ENCODE data around the gene WBP1L. TPM values are rescaled to one million over a fixed set of nuclear protein-coding genes. Genes with fewer than 3 reads are reported as not detected.
A peak's percentile ranks its signal among the peaks of the same experiment; 100 is the strongest.

WBP1L gene
- total and polyA plus RNA-seq, 2 of the 13 experiments (the other 11 are each of a cell fraction or from before 2014, with no cell fraction given): 8.3 to 12.3 TPM

DNA sequence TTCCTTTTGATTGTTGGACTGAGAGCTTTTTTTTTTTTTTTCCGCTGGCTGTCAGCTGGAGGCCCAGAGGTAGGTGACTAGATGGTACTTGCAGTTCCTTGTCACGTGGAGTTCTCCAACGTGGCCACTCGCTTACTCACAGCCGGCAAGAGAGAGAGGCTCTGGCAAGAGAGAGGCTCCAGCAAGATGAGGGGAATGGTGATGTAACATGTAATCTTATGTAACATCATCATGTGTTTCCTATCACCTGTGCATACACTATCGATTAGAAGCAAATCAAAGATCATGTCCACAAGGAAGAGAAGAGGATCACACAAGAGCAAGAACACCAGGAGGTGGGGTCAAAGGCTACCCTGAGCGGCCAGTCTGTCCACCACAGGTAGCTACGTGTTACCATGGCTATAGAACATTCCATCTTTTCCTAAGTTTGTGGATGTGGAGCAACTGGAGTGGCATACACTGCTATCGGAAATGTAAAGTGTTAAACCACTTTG, 106.3 kb downstream of the WBP1L start (continued):
- TF ChIP-seq NR2F6 (IDR thresholded peaks at IDR 0.05) (peak; percentile 77), NR2F6 (CRISPR knock-in tag; IDR thresholded peaks at IDR 0.05) (peak; percentile 82; the same call in 1 of the 2 replicates), ZKSCAN8 (CRISPR knock-in tag; IDR thresholded peaks at IDR 0.05; ENCODE audit: borderline replicate concordance) (peak; percentile 50; the same call in 1 of the 2 replicates), MTF1 (CRISPR knock-in tag; IDR thresholded peaks at IDR 0.05) (no peak), PAWR (CRISPR knock-in tag; IDR thresholded peaks at IDR 0.05; ENCODE audit: borderline replicate concordance) (no peak), SIN3B (IDR thresholded peaks at IDR 0.05; ENCODE audit: low read length) (no peak), MEF2D (CRISPR knock-in tag; IDR thresholded peaks at IDR 0.05) (peak; percentile 54; the same call in 1 of the 2 replicates), MAZ (IDR thresholded peaks at IDR 0.05; ENCODE audit: borderline replicate concordance, low read depth, low read length) (no peak), MAZ (CRISPR knock-in tag; IDR thresholded peaks at IDR 0.05; ENCODE audit: low read depth) (peak; percentile 48; the same call in 1 of the 2 replicates), ZNF781 (CRISPR knock-in tag; IDR thresholded peaks at IDR 0.05; ENCODE audit: borderline replicate concordance, not compliant biosample characterization) (no peak), ZZZ3 (CRISPR knock-in tag; IDR thresholded peaks at IDR 0.05; ENCODE audit: borderline replicate concordance) (no peak), HMG20A (CRISPR knock-in tag; IDR thresholded peaks at IDR 0.05; ENCODE audit: borderline replicate concordance) (no peak; the same call in 1 of the 2 replicates)
- TF ChIP-seq, protein P1, sequence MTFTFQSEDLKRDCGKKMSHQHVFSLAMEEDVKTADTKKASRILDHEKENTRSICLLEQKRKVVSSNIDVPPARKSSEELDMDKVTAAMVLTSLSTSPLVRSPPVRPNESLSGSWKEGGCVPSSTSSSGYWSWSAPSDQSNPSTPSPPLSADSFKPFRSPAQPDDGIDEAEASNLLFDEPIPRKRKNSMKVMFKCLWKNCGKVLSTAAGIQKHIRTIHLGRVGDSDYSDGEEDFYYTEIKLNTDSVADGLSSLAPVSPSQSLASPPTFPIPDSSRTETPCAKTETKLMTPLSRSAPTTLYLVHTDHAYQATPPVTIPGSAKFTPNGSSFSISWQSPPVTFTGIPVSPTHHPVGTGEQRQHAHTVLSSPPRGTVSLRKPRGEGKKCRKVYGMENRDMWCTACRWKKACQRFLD (CRISPR knock-in tag; IDR thresholded peaks at IDR 0.05; ENCODE audit: borderline replicate concordance): no peak
- TF ChIP-seq, protein P2, sequence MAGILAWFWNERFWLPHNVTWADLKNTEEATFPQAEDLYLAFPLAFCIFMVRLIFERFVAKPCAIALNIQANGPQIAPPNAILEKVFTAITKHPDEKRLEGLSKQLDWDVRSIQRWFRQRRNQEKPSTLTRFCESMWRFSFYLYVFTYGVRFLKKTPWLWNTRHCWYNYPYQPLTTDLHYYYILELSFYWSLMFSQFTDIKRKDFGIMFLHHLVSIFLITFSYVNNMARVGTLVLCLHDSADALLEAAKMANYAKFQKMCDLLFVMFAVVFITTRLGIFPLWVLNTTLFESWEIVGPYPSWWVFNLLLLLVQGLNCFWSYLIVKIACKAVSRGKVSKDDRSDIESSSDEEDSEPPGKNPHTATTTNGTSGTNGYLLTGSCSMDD (CRISPR knock-in tag; IDR thresholded peaks at IDR 0.05): no peak
- TF ChIP-seq, protein P3, sequence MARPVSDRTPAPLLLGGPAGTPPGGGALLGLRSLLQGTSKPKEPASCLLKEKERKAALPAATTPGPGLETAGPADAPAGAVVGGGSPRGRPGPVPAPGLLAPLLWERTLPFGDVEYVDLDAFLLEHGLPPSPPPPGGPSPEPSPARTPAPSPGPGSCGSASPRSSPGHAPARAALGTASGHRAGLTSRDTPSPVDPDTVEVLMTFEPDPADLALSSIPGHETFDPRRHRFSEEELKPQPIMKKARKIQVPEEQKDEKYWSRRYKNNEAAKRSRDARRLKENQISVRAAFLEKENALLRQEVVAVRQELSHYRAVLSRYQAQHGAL (CRISPR knock-in tag; IDR thresholded peaks at IDR 0.05; ENCODE audit: not compliant biosample characterization): no peak
- TF ChIP-seq, protein P4, sequence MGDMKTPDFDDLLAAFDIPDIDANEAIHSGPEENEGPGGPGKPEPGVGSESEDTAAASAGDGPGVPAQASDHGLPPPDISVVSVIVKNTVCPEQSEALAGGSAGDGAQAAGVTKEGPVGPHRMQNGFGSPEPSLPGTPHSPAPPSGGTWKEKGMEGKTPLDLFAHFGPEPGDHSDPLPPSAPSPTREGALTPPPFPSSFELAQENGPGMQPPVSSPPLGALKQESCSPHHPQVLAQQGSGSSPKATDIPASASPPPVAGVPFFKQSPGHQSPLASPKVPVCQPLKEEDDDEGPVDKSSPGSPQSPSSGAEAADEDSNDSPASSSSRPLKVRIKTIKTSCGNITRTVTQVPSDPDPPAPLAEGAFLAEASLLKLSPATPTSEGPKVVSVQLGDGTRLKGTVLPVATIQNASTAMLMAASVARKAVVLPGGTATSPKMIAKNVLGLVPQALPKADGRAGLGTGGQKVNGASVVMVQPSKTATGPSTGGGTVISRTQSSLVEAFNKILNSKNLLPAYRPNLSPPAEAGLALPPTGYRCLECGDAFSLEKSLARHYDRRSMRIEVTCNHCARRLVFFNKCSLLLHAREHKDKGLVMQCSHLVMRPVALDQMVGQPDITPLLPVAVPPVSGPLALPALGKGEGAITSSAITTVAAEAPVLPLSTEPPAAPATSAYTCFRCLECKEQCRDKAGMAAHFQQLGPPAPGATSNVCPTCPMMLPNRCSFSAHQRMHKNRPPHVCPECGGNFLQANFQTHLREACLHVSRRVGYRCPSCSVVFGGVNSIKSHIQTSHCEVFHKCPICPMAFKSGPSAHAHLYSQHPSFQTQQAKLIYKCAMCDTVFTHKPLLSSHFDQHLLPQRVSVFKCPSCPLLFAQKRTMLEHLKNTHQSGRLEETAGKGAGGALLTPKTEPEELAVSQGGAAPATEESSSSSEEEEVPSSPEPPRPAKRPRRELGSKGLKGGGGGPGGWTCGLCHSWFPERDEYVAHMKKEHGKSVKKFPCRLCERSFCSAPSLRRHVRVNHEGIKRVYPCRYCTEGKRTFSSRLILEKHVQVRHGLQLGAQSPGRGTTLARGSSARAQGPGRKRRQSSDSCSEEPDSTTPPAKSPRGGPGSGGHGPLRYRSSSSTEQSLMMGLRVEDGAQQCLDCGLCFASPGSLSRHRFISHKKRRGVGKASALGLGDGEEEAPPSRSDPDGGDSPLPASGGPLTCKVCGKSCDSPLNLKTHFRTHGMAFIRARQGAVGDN (CRISPR knock-in tag; IDR thresholded peaks at IDR 0.05): peak; percentile 14; the same call in 1 of the 2 replicates
- TF ChIP-seq, protein P5, sequence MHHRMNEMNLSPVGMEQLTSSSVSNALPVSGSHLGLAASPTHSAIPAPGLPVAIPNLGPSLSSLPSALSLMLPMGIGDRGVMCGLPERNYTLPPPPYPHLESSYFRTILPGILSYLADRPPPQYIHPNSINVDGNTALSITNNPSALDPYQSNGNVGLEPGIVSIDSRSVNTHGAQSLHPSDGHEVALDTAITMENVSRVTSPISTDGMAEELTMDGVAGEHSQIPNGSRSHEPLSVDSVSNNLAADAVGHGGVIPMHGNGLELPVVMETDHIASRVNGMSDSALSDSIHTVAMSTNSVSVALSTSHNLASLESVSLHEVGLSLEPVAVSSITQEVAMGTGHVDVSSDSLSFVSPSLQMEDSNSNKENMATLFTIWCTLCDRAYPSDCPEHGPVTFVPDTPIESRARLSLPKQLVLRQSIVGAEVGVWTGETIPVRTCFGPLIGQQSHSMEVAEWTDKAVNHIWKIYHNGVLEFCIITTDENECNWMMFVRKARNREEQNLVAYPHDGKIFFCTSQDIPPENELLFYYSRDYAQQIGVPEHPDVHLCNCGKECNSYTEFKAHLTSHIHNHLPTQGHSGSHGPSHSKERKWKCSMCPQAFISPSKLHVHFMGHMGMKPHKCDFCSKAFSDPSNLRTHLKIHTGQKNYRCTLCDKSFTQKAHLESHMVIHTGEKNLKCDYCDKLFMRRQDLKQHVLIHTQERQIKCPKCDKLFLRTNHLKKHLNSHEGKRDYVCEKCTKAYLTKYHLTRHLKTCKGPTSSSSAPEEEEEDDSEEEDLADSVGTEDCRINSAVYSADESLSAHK (CRISPR knock-in tag; IDR thresholded peaks at IDR 0.05; ENCODE audit: borderline replicate concordance): no peak
